Brain microvascular endothelial cell (primary cell): ENCODE measurements around the gene NECAB3.

Source experiments
- DNase-seq: peaks from one replicate; pipeline ENCODE4 v3.0.0-alpha.2; 2020
- H3K27ac ChIP-seq: fragments of 250-450 bp; sonication (Bioruptor Pico); 2 replicates; pipeline ENCODE4 v1.5.1; 2020; ENCODE audit warnings: mild to moderate bottlenecking, moderate library complexity
- H3K27me3 ChIP-seq: fragments of 250-450 bp; sonication (Bioruptor Pico); replicated peaks from 2 replicates; pipeline ENCODE4 v1.5.1; 2020; ENCODE audit warnings: mild to moderate bottlenecking
- H3K36me3 ChIP-seq: fragments of 250-450 bp; sonication (Bioruptor Pico); replicated peaks from 2 replicates; pipeline ENCODE4 v1.5.1; 2020; ENCODE audit warnings: mild to moderate bottlenecking
- H3K4me3 ChIP-seq: 2 replicates; pipeline ENCODE4 v1.5.1; 2011; ENCODE audit warnings: low read depth, mild to moderate bottlenecking, control low read depth, low read length, moderate library complexity
- in situ Hi-C: cut with HindIII; loops from 2 replicates; pipeline ENCODE4 v1.10.0; 2017; ENCODE audit warnings: low sequenced_read_pairs, low pct_ligation_motif_present
- TF ChIP-seq, protein P1 (sequence below): IDR thresholded peaks from 2 replicates; pipeline ENCODE4 v1.5.1; 2011; ENCODE audit warnings: low read depth, mild to moderate bottlenecking, moderate library complexity, low read length, control low read depth, inconsistent platforms; ENCODE audit errors: missing control alignments

Gene NECAB3

DNA sequence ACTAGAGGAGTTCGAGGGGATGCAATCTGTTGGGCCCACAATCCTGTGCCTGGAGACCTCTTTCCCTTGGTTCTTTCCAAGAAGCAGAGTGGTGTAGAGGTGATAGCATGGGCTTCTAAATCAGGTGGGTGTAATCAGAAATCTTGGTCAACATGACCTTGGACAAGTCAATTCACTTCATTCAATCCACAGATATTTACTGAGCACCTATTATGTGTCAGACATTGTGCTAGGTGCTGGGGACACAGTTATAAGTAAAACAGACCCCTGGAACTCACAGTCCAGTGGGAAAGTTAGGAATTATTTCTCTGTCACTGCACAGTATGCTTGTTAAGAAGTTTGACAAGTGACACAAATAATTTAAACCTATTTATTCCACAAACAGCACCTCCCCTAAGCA lies 15.3 kb upstream of the NECAB3 start:
- no peak for DNase-seq
- in situ Hi-C loops = no loop called here
- Histone ChIP-seq H3K36me3 (no peaks in the 10 kb centered on the region), H3K27me3 (no peaks in the 10 kb centered on the region), H3K4me3 (no peak overlapping the region), H3K27ac (peak overlapping the region; percentile 44)
- TF ChIP-seq, protein P1, sequence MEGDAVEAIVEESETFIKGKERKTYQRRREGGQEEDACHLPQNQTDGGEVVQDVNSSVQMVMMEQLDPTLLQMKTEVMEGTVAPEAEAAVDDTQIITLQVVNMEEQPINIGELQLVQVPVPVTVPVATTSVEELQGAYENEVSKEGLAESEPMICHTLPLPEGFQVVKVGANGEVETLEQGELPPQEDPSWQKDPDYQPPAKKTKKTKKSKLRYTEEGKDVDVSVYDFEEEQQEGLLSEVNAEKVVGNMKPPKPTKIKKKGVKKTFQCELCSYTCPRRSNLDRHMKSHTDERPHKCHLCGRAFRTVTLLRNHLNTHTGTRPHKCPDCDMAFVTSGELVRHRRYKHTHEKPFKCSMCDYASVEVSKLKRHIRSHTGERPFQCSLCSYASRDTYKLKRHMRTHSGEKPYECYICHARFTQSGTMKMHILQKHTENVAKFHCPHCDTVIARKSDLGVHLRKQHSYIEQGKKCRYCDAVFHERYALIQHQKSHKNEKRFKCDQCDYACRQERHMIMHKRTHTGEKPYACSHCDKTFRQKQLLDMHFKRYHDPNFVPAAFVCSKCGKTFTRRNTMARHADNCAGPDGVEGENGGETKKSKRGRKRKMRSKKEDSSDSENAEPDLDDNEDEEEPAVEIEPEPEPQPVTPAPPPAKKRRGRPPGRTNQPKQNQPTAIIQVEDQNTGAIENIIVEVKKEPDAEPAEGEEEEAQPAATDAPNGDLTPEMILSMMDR = no peak

DNA sequence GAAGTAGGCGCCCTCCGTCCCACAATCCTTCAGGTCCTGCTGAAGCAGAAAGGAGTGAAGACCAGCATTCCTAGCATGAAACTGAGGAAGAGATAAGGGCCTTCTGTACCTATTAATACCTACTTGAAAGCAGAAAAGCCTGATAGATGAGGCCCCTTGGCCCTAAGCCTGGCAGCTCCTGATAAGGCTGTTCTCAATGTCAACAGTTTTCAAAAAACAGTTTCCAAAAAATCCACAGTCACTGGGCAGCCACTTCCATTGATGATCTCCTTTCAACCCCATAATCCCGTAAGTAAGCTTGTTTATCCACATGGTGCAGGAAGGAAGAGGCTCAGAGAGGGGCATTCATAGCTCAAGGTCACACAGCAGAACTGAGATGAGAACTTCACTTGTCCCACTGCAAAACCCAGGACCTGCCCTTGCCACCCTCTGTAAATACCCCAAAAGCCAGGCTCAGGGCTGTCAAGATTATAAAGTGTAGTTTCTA lies 14.8 kb upstream of the NECAB3 start:
- in situ Hi-C loops = no loop called here
- H3K27me3 ChIP-seq = no peaks in the 10 kb centered on the region
- TF ChIP-seq, protein P1 = no peak
- H3K36me3 ChIP-seq = no peaks in the 10 kb centered on the region
- DNase-seq = no peak
- H3K4me3 ChIP-seq = no peak overlapping the region
- no peak overlapping the region for H3K27ac ChIP-seq

- TF ChIP-seq, protein P1 = no peak
- H3K4me3 ChIP-seq = no peak overlapping the region
- no peaks in the 10 kb centered on the region for H3K36me3 ChIP-seq
- H3K27ac ChIP-seq = no peak overlapping the region
- DNase-seq = no peak
- in situ Hi-C loops = no loop called here
- H3K27me3 ChIP-seq = no peaks in the 10 kb centered on the region
Observed at GRCh38 chr20:33687993-33688937, 14.0 kb upstream of the NECAB3 start.

DNA sequence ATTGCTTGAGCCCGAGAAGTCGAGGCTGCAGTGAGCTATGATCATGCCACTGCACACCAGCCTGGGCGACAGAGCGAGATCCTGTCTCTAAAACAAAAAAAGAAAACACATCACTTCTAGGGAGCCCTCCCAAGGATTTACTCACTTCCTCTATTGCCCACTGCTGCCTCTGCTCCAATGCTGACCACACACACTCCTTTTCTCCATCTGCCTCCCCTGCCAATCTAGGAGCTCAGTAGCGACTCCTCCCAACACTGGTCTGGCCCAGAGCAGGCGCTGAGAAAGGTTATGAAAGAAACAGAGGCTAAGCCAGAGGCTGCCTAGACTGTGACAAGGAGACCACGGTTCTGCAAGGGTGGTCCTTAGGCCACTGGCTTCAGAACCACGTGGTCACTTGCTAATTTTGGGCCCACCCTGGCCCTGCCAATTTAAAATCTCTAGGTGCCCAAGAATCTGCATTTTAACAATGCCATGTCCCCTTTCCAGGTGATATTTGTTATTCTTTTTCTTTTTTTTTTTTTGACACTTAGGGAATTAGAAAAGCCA lies 13.2 kb upstream of the NECAB3 start:
- peak; percentile 36 for DNase-seq
- H3K4me3 ChIP-seq = no peak overlapping the region
- TF ChIP-seq, protein P1 = no peak
- in situ Hi-C loops = no loop called here
- H3K27ac ChIP-seq = no peak overlapping the region
- H3K27me3 ChIP-seq = no peaks in the 10 kb centered on the region
- no peaks in the 10 kb centered on the region for H3K36me3 ChIP-seq

DNA sequence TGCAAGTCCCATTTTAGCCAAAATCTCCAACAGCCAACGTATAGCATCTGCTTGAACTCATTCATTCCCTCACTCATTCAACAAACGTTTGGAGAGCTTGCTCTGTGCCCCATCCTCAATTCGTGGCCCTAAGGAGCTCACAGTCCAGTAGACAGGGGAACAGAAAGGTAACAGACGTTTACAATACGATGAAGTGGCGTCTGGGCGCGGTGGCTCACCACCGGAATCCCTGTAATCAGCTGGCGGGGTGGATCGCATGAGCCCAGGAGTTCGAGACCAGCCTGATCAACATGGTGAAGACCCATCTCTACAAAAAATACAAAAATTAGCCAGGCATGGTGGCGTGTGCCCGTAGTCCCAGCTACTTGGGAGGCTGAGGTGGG lies 12.7 kb upstream of the NECAB3 start:
- Histone ChIP-seq H3K4me3 (peak overlapping the region; percentile 49), H3K36me3 (no peaks in the 10 kb centered on the region), H3K27me3 (no peaks in the 10 kb centered on the region), H3K27ac (peak overlapping the region; percentile 64)
- TF ChIP-seq, protein P1 = no peak
- in situ Hi-C loops = no loop called here
- no peak for DNase-seq
